ENCODE results near the gene ARSB. TPM values are rescaled to one million over a fixed set of nuclear protein-coding genes. Genes with fewer than 3 reads are reported as not detected.
"Not testable (repeated sequence)": the region's sequence is repeated elsewhere in the genome, so short reads cannot be mapped to it uniquely, and the experiment has no call there.

The ARSB gene
- total RNA-seq, 1 donor from 2014 or later: 18.5 TPM

DNA sequence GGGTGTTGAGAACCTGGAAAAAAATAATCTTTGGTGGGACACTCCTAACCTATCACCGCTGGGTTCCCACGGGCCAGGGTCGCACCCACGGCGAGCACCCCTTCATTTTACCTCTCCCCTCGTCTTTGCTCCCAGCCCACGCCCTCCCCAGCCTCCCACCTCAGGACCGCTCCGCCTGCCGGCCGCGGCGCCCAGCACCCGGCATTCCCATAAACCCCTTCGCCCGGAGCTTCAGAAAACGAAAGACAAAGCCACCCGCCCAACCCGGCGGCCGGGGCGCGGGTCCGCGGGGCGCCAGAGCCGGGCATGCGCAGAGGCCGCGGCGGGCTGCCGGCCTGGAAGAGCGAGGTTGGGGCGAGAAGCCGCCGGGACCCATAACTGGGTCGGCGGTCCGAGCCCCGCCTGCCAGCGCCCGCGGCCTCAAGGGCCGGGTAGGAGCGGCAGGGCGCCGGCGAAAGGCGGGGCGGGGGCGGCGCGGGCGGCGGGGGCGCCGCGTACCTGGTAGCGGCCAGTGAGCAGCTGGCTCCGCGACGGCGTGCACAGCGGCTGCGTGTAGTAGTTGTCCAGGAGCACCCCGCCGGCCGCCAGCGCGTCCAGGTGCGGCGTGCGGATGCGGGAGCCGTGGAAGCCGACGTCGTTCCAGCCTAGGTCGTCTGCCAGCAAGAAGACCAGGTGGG lies 533 bp downstream of the ARSB start:
- Mint-ChIP-seq H3K4me1 (ENCODE audit: unreplicated experiment) (peaks cover 27% of the 10 kb centered on the region), H3K9me3 (no peaks in the 10 kb centered on the region), H3K27ac (peak overlapping the region; percentile 89), H3K4me3 (peak overlapping the region; percentile 91), H3K36me3 (no peaks in the 10 kb centered on the region), H3K27me3 (peaks cover 6% of the 10 kb centered on the region)
- peak; percentile 90 for DNase-seq (ENCODE audit: extremely low spot score, unreplicated experiment)
- TF ChIP-seq CTCF (conservative IDR thresholded peaks at IDR 0.05): peak; percentile 62

- DNase-seq (ENCODE audit: extremely low spot score, unreplicated experiment): no peak
- peak overlapping the region; percentile 91 for H3K4me3 Mint-ChIP-seq
- peaks cover 6% of the 10 kb centered on the region for H3K27me3 Mint-ChIP-seq
Observed at GRCh38 chr5:78983601-78984438, 1.3 kb downstream of the ARSB start.

GRCh38 chr5:78983194-78983593 lies 1.9 kb downstream of the ARSB start:
- not testable (repeated sequence) for DNase-seq (ENCODE audit: extremely low spot score, unreplicated experiment); H3K9me3 Mint-ChIP-seq; H3K27me3 Mint-ChIP-seq; H3K36me3 Mint-ChIP-seq
- H3K4me3 Mint-ChIP-seq: peak overlapping the region; percentile 91
- peaks cover 27% of the 10 kb centered on the region for H3K4me1 Mint-ChIP-seq (ENCODE audit: unreplicated experiment)
- peak overlapping the region; percentile 89 for H3K27ac Mint-ChIP-seq

More at GRCh38 chr5:78983601-78984438, 1.3 kb downstream of the ARSB start:
- H3K9me3 Mint-ChIP-seq: no peaks in the 10 kb centered on the region
- peaks cover 27% of the 10 kb centered on the region for H3K4me1 Mint-ChIP-seq (ENCODE audit: unreplicated experiment)
- H3K36me3 Mint-ChIP-seq: no peaks in the 10 kb centered on the region
- H3K27ac Mint-ChIP-seq: peak overlapping the region; percentile 89
- no peak for TF ChIP-seq CTCF (conservative IDR thresholded peaks at IDR 0.05)

DNA sequence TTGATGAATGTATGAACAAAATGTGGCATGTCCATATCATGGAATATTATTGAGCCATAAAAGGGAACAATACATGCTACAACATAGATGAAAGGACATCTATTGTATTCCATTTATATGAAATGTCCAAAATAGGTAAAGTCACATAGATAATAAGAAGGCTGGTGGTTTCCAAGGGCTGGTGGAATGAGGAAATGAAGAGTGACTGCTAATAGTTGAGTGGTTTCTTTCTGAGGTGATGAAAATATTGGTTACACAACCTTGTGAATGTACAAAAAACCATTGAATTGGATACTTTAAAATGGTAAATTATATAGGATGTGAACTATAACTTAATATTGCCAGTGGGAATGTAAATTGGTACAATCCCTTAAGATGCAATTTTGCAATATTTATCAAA lies 5.2 kb downstream of the ARSB start:
- Mint-ChIP-seq H3K4me1 (ENCODE audit: unreplicated experiment) (peaks cover 26% of the 10 kb centered on the region), H3K9me3 (peaks cover 5% of the 10 kb centered on the region), H3K36me3 (no peaks in the 10 kb centered on the region), H3K27ac (peak overlapping the region; percentile 43), H3K4me3 (no peak overlapping the region), H3K27me3 (no peaks in the 10 kb centered on the region)
- no peak for TF ChIP-seq CTCF (conservative IDR thresholded peaks at IDR 0.05)
- no peak for DNase-seq (ENCODE audit: extremely low spot score, unreplicated experiment)

DNA sequence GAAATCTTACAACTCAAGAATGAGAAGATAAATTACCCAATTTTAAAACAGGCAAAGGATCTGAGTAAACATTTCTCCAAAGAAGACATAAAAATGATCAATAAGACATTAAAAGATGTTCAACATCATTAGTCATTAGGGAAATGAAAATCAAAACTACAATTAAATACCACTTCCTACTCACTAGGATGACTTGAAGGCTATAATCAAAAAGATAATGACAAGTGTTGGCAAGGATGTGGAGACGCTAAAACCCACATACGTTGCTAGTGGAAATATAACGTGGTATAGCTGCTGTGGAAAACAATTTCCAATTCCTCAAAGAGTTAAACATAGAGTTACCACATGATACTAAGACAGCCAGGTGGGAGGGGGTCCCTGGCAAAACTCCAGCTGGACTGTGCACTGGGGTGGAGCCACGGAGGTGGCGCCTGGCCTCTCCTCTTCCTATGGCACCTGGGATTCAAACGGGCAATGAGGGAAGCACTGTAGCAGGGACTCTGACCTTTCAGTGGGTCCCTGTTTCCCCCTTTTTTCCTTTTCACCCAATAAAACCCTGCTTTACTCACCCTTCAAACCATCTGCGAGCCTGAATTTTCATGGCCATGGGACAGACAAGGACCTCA lies 5.9 kb downstream of the ARSB start:
- peaks cover 32% of the 10 kb centered on the region for H3K4me1 Mint-ChIP-seq (ENCODE audit: unreplicated experiment)
- peaks cover 5% of the 10 kb centered on the region for H3K9me3 Mint-ChIP-seq
- no peaks in the 10 kb centered on the region for H3K36me3 Mint-ChIP-seq
- no peak for TF ChIP-seq CTCF (conservative IDR thresholded peaks at IDR 0.05)
- H3K27me3 Mint-ChIP-seq: no peaks in the 10 kb centered on the region
- H3K27ac Mint-ChIP-seq: peak overlapping the region; percentile 43
- H3K4me3 Mint-ChIP-seq: no peak overlapping the region
- no peak for DNase-seq (ENCODE audit: extremely low spot score, unreplicated experiment)
